WI38 (cell line): ENCODE data around the gene F11.

Experiments used
- H3K4me3 ChIP-seq: 2 replicates; pipeline ENCODE4 v1.5.1; 2011; ENCODE audit warnings: low read depth, mild to moderate bottlenecking, control low read depth, low read length
- TF ChIP-seq, protein P1 (sequence below): IDR thresholded peaks from 2 replicates; pipeline ENCODE4 v1.5.1; 2012; ENCODE audit warnings: low read depth, mild to moderate bottlenecking, control low read depth, low read length

Gene F11

GRCh38 chr4:186294160-186294559 lies 28.2 kb downstream of the F11 start:
- TF ChIP-seq, protein P1, sequence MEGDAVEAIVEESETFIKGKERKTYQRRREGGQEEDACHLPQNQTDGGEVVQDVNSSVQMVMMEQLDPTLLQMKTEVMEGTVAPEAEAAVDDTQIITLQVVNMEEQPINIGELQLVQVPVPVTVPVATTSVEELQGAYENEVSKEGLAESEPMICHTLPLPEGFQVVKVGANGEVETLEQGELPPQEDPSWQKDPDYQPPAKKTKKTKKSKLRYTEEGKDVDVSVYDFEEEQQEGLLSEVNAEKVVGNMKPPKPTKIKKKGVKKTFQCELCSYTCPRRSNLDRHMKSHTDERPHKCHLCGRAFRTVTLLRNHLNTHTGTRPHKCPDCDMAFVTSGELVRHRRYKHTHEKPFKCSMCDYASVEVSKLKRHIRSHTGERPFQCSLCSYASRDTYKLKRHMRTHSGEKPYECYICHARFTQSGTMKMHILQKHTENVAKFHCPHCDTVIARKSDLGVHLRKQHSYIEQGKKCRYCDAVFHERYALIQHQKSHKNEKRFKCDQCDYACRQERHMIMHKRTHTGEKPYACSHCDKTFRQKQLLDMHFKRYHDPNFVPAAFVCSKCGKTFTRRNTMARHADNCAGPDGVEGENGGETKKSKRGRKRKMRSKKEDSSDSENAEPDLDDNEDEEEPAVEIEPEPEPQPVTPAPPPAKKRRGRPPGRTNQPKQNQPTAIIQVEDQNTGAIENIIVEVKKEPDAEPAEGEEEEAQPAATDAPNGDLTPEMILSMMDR, result no peak

DNA sequence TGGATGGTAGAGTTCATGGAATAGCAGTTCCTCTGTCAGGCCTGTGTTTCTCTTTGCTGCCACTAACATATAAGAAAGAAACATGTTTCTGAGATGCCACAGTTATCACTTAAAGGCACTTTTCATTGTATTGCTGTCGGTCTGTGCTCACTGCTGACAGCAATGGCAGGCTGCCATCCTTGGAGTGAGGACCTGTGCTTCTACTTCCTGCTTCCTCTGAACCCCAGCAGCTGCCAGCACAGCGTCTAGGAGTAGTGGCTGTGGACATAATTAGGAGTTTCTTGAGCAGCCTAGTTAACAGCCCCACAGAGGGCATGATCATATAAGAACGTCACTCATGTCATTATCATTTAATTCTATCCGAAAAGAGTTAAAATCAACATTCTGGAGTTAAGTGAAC lies 30.5 kb downstream of the F11 start:
- H3K4me3 ChIP-seq, result no peak overlapping the region

More at GRCh38 chr4:186294160-186294559, 28.2 kb downstream of the F11 start:
- H3K4me3 ChIP-seq, result no peak overlapping the region

DNA sequence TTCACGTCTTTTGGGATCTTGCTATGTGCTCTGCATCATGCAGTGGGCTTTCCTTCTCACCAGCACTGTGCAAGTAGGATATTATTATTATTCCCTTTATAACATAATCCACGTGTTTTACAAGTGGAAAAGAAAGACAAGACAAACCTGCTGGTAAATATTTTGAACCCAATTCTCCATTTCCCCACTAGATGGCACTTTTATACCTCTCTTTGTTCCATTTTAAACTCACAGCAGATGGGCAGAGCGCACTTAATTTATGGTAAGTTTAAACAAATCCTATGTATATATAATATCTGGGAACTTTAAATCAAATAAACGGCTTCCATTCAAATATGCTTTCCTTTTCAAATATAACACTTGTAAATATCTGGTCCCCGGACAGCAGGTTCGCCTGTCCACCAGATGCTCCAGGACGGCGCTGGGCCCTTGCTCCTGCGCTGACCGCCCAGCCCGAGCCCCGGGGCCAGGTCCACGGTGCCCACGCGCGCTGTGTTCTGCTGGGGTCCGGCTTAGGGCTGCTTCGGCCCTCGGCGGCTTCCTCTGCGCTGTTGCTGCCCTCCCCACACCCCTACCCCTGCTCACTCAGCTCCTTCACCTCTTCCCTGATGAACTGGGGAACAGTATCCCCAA lies 31.1 kb downstream of the F11 start:
- TF ChIP-seq, protein P1, result peak; percentile 27; the same call in 1 of the 2 replicates
- H3K4me3 ChIP-seq, result no peak overlapping the region

More for the DNA sequence above, 30.5 kb downstream of the F11 start:
- TF ChIP-seq, protein P1, result no peak

GRCh38 chr4:186298031-186298647 lies 32.1 kb downstream of the F11 start:
- TF ChIP-seq, protein P1, result no peak
- H3K4me3 ChIP-seq, result no peak overlapping the region

- TF ChIP-seq, protein P1, result no peak
- no peak overlapping the region for H3K4me3 ChIP-seq
Measured at GRCh38 chr4:186299291-186299690, 33.3 kb downstream of the F11 start.

DNA sequence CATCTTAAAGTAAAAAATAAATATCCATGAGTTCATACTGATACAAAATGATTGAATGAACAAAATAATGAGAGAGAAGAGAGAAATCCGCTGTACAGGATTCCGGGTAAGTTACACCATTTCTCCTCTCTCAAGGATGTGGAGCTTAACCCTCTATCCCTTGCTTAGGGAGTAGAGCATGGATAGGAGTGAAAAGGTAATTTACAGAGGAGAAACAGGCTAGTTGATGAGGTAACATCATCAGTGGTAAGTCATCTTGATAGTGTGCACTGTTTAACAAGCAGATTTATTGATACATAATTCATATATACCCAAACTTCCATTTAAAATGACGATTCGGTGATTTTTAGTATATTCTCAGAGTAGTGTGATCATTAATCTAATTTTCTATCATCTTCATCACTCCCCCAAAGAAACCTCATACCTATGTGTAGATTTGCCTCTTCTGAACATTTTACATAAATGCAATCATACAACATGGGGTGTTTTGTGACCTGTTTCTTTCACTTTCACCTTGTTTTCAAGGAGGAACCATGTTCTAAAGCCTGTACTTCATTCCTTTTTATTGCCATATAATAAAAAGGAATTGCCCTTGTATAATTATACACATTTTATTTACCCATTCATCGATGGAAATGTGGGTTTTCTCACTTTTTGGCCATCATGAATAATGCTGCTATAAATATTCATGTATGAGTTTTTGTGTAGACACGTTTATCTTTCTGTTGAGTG lies 34.8 kb downstream of the F11 start:
- H3K4me3 ChIP-seq, result no peak overlapping the region
- TF ChIP-seq, protein P1, result no peak

DNA sequence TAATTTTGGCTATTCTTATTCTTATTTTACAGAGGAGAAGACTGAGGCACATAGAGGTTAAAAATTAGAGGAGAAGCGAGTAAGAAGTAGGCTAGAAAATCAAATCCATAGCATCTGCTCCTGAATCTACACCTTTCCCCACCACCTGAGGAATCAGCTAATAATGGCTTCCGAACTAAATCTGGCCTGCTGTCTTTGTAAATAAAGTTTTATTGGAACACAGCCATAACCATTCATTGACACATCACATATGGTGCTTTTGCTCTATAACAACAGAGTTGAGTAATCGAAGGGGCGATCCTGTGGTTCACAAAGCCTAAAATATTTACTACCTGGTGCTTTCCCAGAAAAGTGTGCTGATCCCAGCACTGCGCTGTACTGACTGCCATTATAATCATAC lies 38.2 kb downstream of the F11 start:
- H3K4me3 ChIP-seq, result no peak overlapping the region
- TF ChIP-seq, protein P1, result no peak
